GM12878 (cell line): ENCODE results near the gene CA10. TPM values are rescaled to one million over a fixed set of nuclear protein-coding genes. Genes with fewer than 3 reads are reported as not detected.

Experiments
- ATAC-seq: fragments of 200-7000 bp; cut with Tn5 transposase; 3 replicates; pipeline ENCODE4 v1.9.1; 2020; ENCODE audit warnings: mild to moderate bottlenecking, moderate library complexity
- BruUV-seq: library from RNA; stranded (reverse); fragments of 400-500 nt; replicated peaks from 2 replicates; lab custom pipeline; 2021; lab: Mats Ljungman, UMichigan
- CTCF ChIA-PET: fragments of 300-600 bp; sonication (Branson Sonifier 250); formaldehyde crosslinking; extraction: SDS; loops from one replicate; lab custom pipeline; 2021; ENCODE audit warnings: inconsistent platforms; lab: Yijun Ruan, JAX
- POLR2A ChIA-PET: fragments of 350-600 bp; formaldehyde crosslinking; extraction: SDS; loops from one replicate; lab custom pipeline; 2021; ENCODE audit warnings: inconsistent platforms; lab: Charles Lee
- RAD21 ChIA-PET: fragments of 300-600 bp; sonication (Branson Sonifier 250); formaldehyde crosslinking; loops from one replicate; lab custom pipeline; 2023; ENCODE audit warnings: antibody characterized with exemption; ENCODE audit not compliant: unreplicated experiment; lab: Charles Lee
- SMC1A ChIA-PET: fragments of 300-600 bp; sonication (Branson Sonifier 250); formaldehyde crosslinking; loops from one replicate; lab custom pipeline; 2023; ENCODE audit not compliant: unreplicated experiment, uncharacterized antibody; lab: Charles Lee
- DNase-seq: peaks from one replicate; pipeline ENCODE4 v3.0.0-alpha.2; 2011; ENCODE audit warnings: low read depth, low spot score
- FAIRE-seq: peaks from 3 replicates; lab custom pipeline; 2011; peaks lifted over from hg19 to GRCh38; lab: Jason Lieb, UNC
- H2AFZ ChIP-seq: 2 replicates; pipeline ENCODE4 v1.6.0; 2011; ENCODE audit warnings: low read depth, low read length, control low read depth; ENCODE audit not compliant: control insufficient read depth
- H3K27ac ChIP-seq: 2 replicates; pipeline ENCODE4 v1.5.1; 2011; ENCODE audit warnings: control low read depth; ENCODE audit not compliant: control insufficient read depth, insufficient read depth
- H3K27me3 ChIP-seq, 2 experiments: replicated peaks in 1 of 2; 2 replicates each; pipeline versions ENCODE4 v1.6.0 to v1.6.1; 2011; ENCODE audit warnings: low read length in 1 of 2; ENCODE audit not compliant: control insufficient read depth in 2 of 2, insufficient read depth in 2 of 2
- H3K36me3 ChIP-seq, 2 experiments: 2 replicates each; pipeline ENCODE4 v1.5.1; 2011; ENCODE audit warnings: low read length in 1 of 2; ENCODE audit not compliant: control insufficient read depth in 2 of 2, insufficient read depth in 2 of 2
- H3K4me1 ChIP-seq: 2 replicates; pipeline ENCODE4 v1.6.1; 2011; ENCODE audit warnings: mild to moderate bottlenecking, low read length, moderate library complexity, mixed read lengths; ENCODE audit not compliant: control insufficient read depth, insufficient read depth
- H3K4me2 ChIP-seq: 2 replicates; pipeline ENCODE4 v1.6.0; 2011; ENCODE audit warnings: control low read depth; ENCODE audit not compliant: control insufficient read depth, insufficient read depth
- H3K4me3 ChIP-seq: fragments of 200-600 bp; sonication (generic); 2 replicates; pipeline ENCODE4 v1.5.1; 2016
- H3K79me2 ChIP-seq: 2 replicates; pipeline ENCODE4 v1.6.0; 2011; ENCODE audit warnings: low read length; ENCODE audit not compliant: control insufficient read depth, insufficient read depth
- H3K9ac ChIP-seq: 2 replicates; pipeline ENCODE4 v1.8.0; 2011; ENCODE audit warnings: low read length, control low read depth, mixed read lengths; ENCODE audit not compliant: control insufficient read depth, insufficient read depth
- H3K9me3 ChIP-seq: replicated peaks from 3 replicates; pipeline ENCODE4 v1.5.1; 2011; ENCODE audit warnings: mild to moderate bottlenecking, low read length; ENCODE audit not compliant: control insufficient read depth, insufficient read depth
- H4K20me1 ChIP-seq: 2 replicates; pipeline ENCODE4 v1.6.0; 2011; ENCODE audit not compliant: control insufficient read depth, insufficient read depth
- CBFB ChIP-seq: IDR thresholded peaks from 2 replicates; pipeline ENCODE4 v1.6.1; 2016; ENCODE audit warnings: antibody characterized with exemption, low read depth
- EED ChIP-seq: sonication (generic); IDR thresholded peaks from 2 replicates; pipeline ENCODE4 v1.6.1; 2016; ENCODE audit warnings: antibody characterized with exemption, low read depth
- MEF2A ChIP-seq: IDR thresholded peaks from 2 replicates; pipeline ENCODE4 v1.6.1; 2011; ENCODE audit warnings: low read depth, mild to moderate bottlenecking, low read length, moderate library complexity; ENCODE audit not compliant: insufficient read depth
- MLLT1 ChIP-seq: fragments of 450-650 bp; IDR thresholded peaks from 2 replicates; pipeline ENCODE4 v1.6.1; 2016; ENCODE audit warnings: mild to moderate bottlenecking
- NR2C1 ChIP-seq: fragments of 450-650 bp; IDR thresholded peaks from 2 replicates; pipeline ENCODE4 v1.6.1; 2017; ENCODE audit warnings: antibody characterized with exemption, mild to moderate bottlenecking, moderate library complexity
- PAX8 ChIP-seq: fragments of 450-650 bp; IDR thresholded peaks from 2 replicates; pipeline ENCODE4 v1.6.1; 2017; ENCODE audit warnings: mild to moderate bottlenecking, moderate library complexity
- PKNOX1 ChIP-seq: fragments of 450-650 bp; IDR thresholded peaks from 2 replicates; pipeline ENCODE4 v1.6.1; 2016; ENCODE audit warnings: mild to moderate bottlenecking
- SUPT20H ChIP-seq: IDR thresholded peaks from 2 replicates; pipeline ENCODE4 v1.6.1; 2011; ENCODE audit warnings: low read depth, mild to moderate bottlenecking, low read length, moderate library complexity, borderline replicate concordance; ENCODE audit not compliant: control insufficient read depth
- YBX1 ChIP-seq: fragments of 450-650 bp; IDR thresholded peaks from 2 replicates; pipeline ENCODE4 v1.6.1; 2016; ENCODE audit warnings: antibody characterized with exemption
- WGBS: methylation state at CpG from one replicate; pipeline ENCODE4 v1.1.6; 2016; ENCODE audit warnings: low lambda C conversion rate; ENCODE audit not compliant: insufficient replicate concordance, insufficient coverage; ENCODE audit errors: missing lambda C conversion rate; 5-methylcytosine and 5-hydroxymethylcytosine counted together
- in situ Hi-C: fragments of 300-500 bp; cut with MboI; formaldehyde crosslinking; loops from 9 replicates; pipeline ENCODE4 v1.14.3; 2018; ENCODE audit warnings: mixed read lengths
- intact Hi-C: fragments of 100-400 bp; cut with micrococcal nuclease; formaldehyde crosslinking; loops from one replicate; pipeline ENCODE4 v1.14.2; 2022; ENCODE audit not compliant: unreplicated experiment
- polyA plus RNA-seq, 11 experiments: library from polyadenylated mRNA; depleted of rRNA in 4 of 11; unstranded in 6 of 11; stranded (reverse) in 5 of 11; fragments of >200 nt; fragmentation: Nextera tagmentation in 4 of 11; fragmentation: Illumina TruSeq in 1 of 11; extraction: Ambion mirVana in 4 of 11; extraction: Trizol in 1 of 11; gene quantifications; 1 replicate in 1 of 11; 2 replicates in 10 of 11; pipeline versions ENCODE4 v1.2.1 to v1.2.3, GENCODE V29; 2011 to 2016; ENCODE audit warnings: inconsistent platforms in 2 of 11, missing spikeins in 2 of 11, low read depth in 1 of 11
- total RNA-seq, 4 experiments: library from RNA; depleted of rRNA in 3 of 4; stranded (reverse); fragments of >200 nt in 3 of 4; fragmentation: Illumina TruSeq in 1 of 4; extraction: Trizol in 1 of 4; gene quantifications; 2 replicates each; pipeline versions ENCODE4 v1.2.1 to v1.2.3, GENCODE V29; 2013 to 2021

CA10 gene
- total and polyA plus RNA-seq, 10 of the 15 experiments (the other 5 are each of a cell fraction or from before 2014, with no cell fraction given) = not detected

- no peaks in the 10 kb centered on the region for H3K4me1 ChIP-seq
- CTCF ChIA-PET = no interaction called here
- H3K27ac ChIP-seq = no peak overlapping the region
- no peak overlapping the region for H2AFZ ChIP-seq
- TF ChIP-seq NR2C1 (no peak), CBFB (no peak), SUPT20H (no peak), EED (no peak), YBX1 (no peak), PAX8 (no peak), MLLT1 (no peak), PKNOX1 (no peak), MEF2A (no peak)
- BruUV-seq = no TSS peak
- ATAC-seq = no peak
- no peaks in the 10 kb centered on the region for H3K9me3 ChIP-seq
- RAD21 ChIA-PET = no interaction called here
- no peaks in the 10 kb centered on the region for H4K20me1 ChIP-seq
- DNase-seq = no peak
- H3K27me3 ChIP-seq = no peaks in the 10 kb centered on the region
- in situ Hi-C loops (no loop called here), intact Hi-C loops (no loop called here)
- no peaks in the 10 kb centered on the region for H3K79me2 ChIP-seq
- H3K36me3 ChIP-seq = no peaks in the 10 kb centered on the region
- no peak overlapping the region for H3K4me2 ChIP-seq
- SMC1A ChIA-PET = no interaction called here
- POLR2A ChIA-PET = no interaction called here
- H3K9ac ChIP-seq = no peak overlapping the region
- whole genome bisulfite sequencing = 0% methylated on average over 1 of the region's 1 CpG
- H3K4me3 ChIP-seq = no peak overlapping the region
- FAIRE-seq = no peak
These were observed 480.6 kb downstream of the CA10 start for GRCh38 chr17:51677875-51678274.
